Thoracic aorta (tissue), 2 donors: ENCODE results near the gene KCNS1. TPM values are rescaled to one million over a fixed set of nuclear protein-coding genes. Genes with fewer than 3 reads are reported as not detected.

Source experiments
- ATAC-seq: fragments of 150-250 bp; one replicate; pipeline ENCODE4 v1.8.0; 2017; ENCODE audit warnings: low read depth; ENCODE audit not compliant: insufficient number of reproducible peaks, low FRiP score
- DNase-seq: peaks from one replicate; pipeline ENCODE4 v3.0.0-alpha.2; 2020; ENCODE audit warnings: low spot score
- H3K27ac ChIP-seq, 2 donors: fragments of 200-600 bp; sonication (generic); 1 replicate in 1 of 2; 2 replicates in 1 of 2; pipeline ENCODE4 v1.5.1; 2016; ENCODE audit warnings: mild to moderate bottlenecking in 2 of 2, moderate library complexity in 2 of 2
- H3K27me3 ChIP-seq: fragments of 200-600 bp; sonication (generic); replicated peaks from 2 replicates; pipeline ENCODE4 v1.6.0; 2016; ENCODE audit warnings: mild to moderate bottlenecking; ENCODE audit not compliant: insufficient read depth
- H3K36me3 ChIP-seq: fragments of 200-600 bp; sonication (generic); one replicate; pipeline ENCODE4 v1.5.1; 2016
- H3K4me1 ChIP-seq, 2 donors: fragments of 200-600 bp; sonication (generic); 1 replicate in 1 of 2; 2 replicates in 1 of 2; pipeline versions ENCODE4 v1.5.1 to v1.6.0; 2016; ENCODE audit warnings: low read depth in 2 of 2, mild to moderate bottlenecking in 1 of 2; ENCODE audit not compliant: control insufficient read depth in 1 of 2
- H3K4me3 ChIP-seq: fragments of 200-600 bp; sonication (generic); 2 replicates; pipeline ENCODE4 v1.5.1; 2016; ENCODE audit warnings: mild to moderate bottlenecking
- H3K9me3 ChIP-seq: fragments of 200-600 bp; sonication (generic); 2 replicates; pipeline ENCODE4 v1.5.1; 2016
- total RNA-seq, 2 donors: library from RNA; depleted of rRNA; stranded (reverse); fragments of >200 nt; gene quantifications; one replicate each; pipeline versions ENCODE4 v1.1.0 to v1.2.3, GENCODE V29; 2016
- TF ChIP-seq, protein P1 (sequence below): fragments of 200-600 bp; sonication (generic); IDR thresholded peaks from one replicate; pipeline ENCODE4 v1.5.1; 2019; ENCODE audit warnings: antibody characterized with exemption

Gene KCNS1
- total RNA-seq, 2 donors from 2014 or later: not detected

DNA sequence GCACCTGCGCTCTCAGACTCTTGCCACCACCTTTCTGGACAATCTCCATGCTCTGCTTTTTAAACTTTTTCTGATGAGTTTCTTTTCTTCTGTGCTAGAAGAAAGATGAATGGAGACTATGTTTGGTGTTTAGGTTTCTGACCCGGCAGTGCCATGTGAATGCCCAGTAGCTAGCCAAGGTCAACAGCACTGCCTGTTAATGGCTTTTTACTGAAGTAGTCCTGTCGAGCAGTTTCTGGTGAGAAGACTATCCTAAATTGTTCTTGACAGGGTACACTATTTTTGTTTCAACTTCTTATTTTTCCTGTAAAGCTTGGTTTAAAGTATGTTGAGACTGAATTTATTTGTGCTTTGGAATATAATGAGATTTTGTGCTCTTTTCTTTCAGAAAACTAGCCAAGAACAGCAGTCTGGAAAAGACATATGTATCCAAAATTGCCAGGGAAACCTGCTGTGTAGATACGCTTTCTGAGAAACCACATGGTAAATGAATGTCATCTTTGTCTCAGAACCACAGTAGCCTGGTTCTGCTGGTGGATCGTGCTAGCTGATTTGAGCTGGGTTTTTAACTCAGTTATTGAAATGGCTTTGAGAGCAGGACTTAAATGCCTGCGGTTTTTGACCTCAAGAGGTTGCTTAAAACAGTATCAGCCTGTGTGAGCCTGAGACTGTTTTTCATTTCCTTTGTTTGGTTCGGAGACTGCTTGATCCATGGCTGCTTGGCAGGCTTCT is 48.1 kb downstream of the KCNS1 start:
- no peak for DNase-seq
- Histone ChIP-seq H3K9me3 (no peaks in the 10 kb centered on the region), H3K4me1 (peaks cover 8 to 20% of the 10 kb centered on the region in 2 donors), H3K36me3 (no peaks in the 10 kb centered on the region), H3K27me3 (no peaks in the 10 kb centered on the region), H3K27ac (peak overlapping the region in 1 of 2 donors; percentile 3), H3K4me3 (no peak overlapping the region)
- no peak for ATAC-seq
- TF ChIP-seq, protein P1, sequence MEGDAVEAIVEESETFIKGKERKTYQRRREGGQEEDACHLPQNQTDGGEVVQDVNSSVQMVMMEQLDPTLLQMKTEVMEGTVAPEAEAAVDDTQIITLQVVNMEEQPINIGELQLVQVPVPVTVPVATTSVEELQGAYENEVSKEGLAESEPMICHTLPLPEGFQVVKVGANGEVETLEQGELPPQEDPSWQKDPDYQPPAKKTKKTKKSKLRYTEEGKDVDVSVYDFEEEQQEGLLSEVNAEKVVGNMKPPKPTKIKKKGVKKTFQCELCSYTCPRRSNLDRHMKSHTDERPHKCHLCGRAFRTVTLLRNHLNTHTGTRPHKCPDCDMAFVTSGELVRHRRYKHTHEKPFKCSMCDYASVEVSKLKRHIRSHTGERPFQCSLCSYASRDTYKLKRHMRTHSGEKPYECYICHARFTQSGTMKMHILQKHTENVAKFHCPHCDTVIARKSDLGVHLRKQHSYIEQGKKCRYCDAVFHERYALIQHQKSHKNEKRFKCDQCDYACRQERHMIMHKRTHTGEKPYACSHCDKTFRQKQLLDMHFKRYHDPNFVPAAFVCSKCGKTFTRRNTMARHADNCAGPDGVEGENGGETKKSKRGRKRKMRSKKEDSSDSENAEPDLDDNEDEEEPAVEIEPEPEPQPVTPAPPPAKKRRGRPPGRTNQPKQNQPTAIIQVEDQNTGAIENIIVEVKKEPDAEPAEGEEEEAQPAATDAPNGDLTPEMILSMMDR: no peak

DNA sequence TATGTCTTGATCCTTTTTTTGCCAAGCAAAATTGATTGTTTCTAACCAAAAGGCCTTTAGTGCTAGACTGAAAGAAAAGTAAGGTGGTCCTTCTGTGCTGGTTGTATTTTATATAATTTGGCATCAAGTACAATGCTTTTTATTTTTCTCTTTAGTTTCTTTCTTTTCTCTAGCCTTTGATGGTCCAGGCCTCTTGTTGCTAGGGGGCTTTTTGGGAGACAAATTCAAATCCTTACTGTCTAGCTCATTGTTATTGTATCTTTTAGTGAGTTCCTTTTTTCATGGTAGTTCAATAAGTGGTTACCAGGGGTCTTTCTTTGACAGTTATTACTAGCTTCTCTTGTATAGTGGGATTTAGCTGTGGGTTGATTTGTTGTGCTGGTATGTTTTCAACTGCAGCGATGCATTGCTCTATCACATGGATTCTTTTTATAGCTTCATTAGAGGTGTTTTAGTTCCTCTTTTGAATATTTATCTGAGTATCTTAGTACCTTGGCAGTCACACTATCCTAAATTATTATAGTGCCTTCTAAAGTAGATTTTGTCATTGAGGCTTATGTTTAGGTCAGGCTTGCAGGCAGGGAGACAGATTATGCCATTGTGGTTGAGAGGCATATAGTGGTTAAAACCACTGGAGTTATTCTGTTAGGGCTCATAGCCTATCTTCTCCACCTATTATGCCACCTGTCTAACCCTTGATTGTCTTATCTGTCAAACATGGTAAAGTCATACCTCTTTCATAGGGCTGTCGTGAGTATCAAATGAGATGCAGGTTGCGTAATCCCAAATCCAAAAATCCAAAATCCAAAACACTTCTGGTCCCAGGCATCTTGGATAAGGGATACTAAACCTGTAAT is 49.5 kb downstream of the KCNS1 start:
- H3K27ac ChIP-seq: no peak overlapping the region
- TF ChIP-seq, protein P1: no peak
- H3K4me3 ChIP-seq: no peak overlapping the region
- ATAC-seq (no peak), DNase-seq (no peak)
- no peaks in the 10 kb centered on the region for H3K9me3 ChIP-seq
- peaks cover 8 to 20% of the 10 kb centered on the region in 2 donors for H3K4me1 ChIP-seq
- H3K36me3 ChIP-seq: no peaks in the 10 kb centered on the region
- no peaks in the 10 kb centered on the region for H3K27me3 ChIP-seq

DNA sequence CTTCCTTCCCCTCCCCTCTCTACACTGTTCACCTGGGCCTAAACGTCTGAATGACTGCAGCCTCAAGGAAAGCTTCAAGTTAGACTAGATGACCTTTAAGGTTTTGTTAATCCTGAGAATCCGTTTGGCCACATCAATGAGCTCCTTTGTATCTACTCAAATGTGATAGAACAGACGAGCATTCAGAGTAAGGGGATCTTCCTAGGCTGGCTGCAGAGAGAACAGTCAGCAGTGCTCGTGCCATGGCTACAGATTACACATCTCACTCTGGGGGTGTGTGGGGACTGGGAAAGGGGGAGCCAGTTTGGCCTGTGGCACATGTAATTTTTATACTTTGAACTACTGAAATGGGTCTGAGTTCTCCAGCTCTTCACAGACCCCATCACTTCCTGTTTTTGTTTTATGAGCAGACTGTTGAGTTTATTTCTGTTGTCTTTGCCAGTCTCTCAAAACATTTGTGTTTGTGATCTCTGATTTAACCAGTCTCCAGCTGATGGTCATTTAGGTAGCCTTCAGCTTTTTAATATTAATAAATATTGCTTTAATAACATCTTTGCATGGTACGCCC is 50.9 kb downstream of the KCNS1 start:
- DNase-seq: no peak
- no peak for ATAC-seq
- TF ChIP-seq, protein P1: no peak
- Histone ChIP-seq H3K4me3 (no peak overlapping the region), H3K27ac (no peak overlapping the region), H3K4me1 (peaks cover 8 to 20% of the 10 kb centered on the region in 2 donors), H3K36me3 (no peaks in the 10 kb centered on the region), H3K9me3 (no peaks in the 10 kb centered on the region), H3K27me3 (no peaks in the 10 kb centered on the region)

DNA sequence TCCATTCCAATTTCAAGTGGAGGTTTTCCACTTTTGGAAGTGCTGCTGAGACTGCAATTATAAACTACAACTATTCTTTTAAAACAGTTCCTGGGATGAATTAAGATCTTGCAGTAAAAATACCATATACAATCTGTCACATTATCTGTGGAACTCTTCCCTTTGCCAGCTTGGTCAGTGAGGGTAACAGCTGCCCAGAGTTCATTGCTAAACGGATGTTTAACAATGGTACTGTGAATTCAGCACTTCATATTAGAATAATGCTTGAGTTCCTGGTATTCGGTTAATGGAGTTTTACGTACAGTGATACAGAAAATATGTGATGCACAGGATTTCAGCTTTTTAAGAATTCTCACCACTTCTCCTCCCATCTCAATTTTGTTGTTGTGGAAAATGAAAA is 51.5 kb downstream of the KCNS1 start:
- DNase-seq: no peak
- Histone ChIP-seq H3K36me3 (no peaks in the 10 kb centered on the region), H3K4me1 (peaks cover 8 to 20% of the 10 kb centered on the region in 2 donors), H3K4me3 (no peak overlapping the region), H3K27ac (no peak overlapping the region), H3K27me3 (no peaks in the 10 kb centered on the region), H3K9me3 (no peaks in the 10 kb centered on the region)
- no peak for ATAC-seq
- TF ChIP-seq, protein P1: no peak

DNA sequence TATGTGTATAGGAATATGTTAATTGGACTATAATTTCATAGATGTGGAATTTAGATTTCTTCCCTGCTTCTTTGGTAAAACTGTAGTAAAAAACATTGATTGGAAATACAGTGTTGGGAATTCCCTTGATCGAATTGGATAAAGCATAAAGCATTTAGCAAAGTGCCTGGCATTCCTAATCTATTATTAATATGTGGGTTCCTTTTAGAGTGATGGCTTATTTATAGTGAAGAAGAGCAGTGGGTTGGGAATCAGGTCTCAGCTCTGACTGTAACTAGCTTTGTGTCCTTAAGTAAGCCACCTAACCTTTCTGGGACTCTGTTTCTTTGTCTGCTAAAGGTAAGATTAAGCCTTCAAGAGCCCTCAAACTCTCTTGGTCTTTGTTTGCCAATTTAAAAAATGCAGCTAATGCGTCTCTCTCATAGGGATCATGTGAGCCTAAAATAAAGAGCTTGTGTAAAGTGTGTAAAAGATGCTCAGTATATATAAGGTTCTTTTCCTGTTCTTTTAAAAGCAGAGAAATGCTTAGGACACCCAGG is 53.3 kb downstream of the KCNS1 start:
- Histone ChIP-seq H3K27ac (no peak overlapping the region), H3K4me1 (peaks cover 0 to 4% of the 10 kb centered on the region in 2 donors), H3K9me3 (no peaks in the 10 kb centered on the region), H3K27me3 (no peaks in the 10 kb centered on the region), H3K4me3 (no peak overlapping the region), H3K36me3 (no peaks in the 10 kb centered on the region)
- ATAC-seq (no peak), DNase-seq (no peak)
- TF ChIP-seq, protein P1: no peak
